Lung (tissue), 12 donors: ENCODE results near the gene TMEM8B. TPM values are rescaled to one million over a fixed set of nuclear protein-coding genes. Genes with fewer than 3 reads are reported as not detected.
A peak's percentile ranks its signal among the peaks of the same experiment; 100 is the strongest.
"Not testable (repeated sequence)": the region's sequence is repeated elsewhere in the genome, so short reads cannot be mapped to it uniquely, and the experiment has no call there.

ENCODE experiments used
- ATAC-seq: fragments of 200-7000 bp; cut with Tn5 transposase; one replicate; pipeline ENCODE4 v1.9.1; 2020; ENCODE audit warnings: moderate number of reproducible peaks; ENCODE audit not compliant: insufficient read depth, low FRiP score
- DNase-seq, 3 donors: peaks; one replicate each; pipeline ENCODE4 v3.0.0-alpha.2; 2013 to 2017
- H3K27ac ChIP-seq, 2 donors: one replicate each; pipeline ENCODE4 v1.5.1; 2013; ENCODE audit warnings: mild to moderate bottlenecking in 2 of 2, moderate library complexity in 2 of 2, control low read depth in 1 of 2, inconsistent platforms in 1 of 2, low read depth in 1 of 2, low read length in 1 of 2
- H3K27me3 ChIP-seq, 3 donors: one replicate each; pipeline ENCODE4 v1.5.1; 2013; ENCODE audit warnings: low read length in 2 of 3; ENCODE audit not compliant: control insufficient read depth in 3 of 3, insufficient read depth in 3 of 3
- H3K36me3 ChIP-seq, 4 donors: one replicate each; pipeline ENCODE4 v1.5.1; 2013; ENCODE audit warnings: low read length in 4 of 4, mild to moderate bottlenecking in 1 of 4, moderate library complexity in 1 of 4; ENCODE audit not compliant: control insufficient read depth in 4 of 4, insufficient read depth in 4 of 4
- H3K4me1 ChIP-seq, 5 donors: one replicate each; pipeline ENCODE4 v1.5.1; 2013; ENCODE audit warnings: low read length in 5 of 5, mild to moderate bottlenecking in 2 of 5, moderate library complexity in 1 of 5; ENCODE audit not compliant: control insufficient read depth in 5 of 5, insufficient read depth in 5 of 5
- H3K4me3 ChIP-seq: one replicate; pipeline ENCODE4 v1.5.1; 2013; ENCODE audit warnings: mild to moderate bottlenecking, control low read depth, moderate library complexity
- H3K9ac ChIP-seq, 2 donors: one replicate each; pipeline ENCODE4 v1.5.1; 2013; ENCODE audit warnings: low read length in 2 of 2, control low read depth in 1 of 2; ENCODE audit not compliant: insufficient read depth in 1 of 2
- H3K9me3 ChIP-seq, 4 donors: one replicate each; pipeline ENCODE4 v1.5.1; 2013; ENCODE audit warnings: low read length in 3 of 4, mild to moderate bottlenecking in 1 of 4, moderate library complexity in 1 of 4; ENCODE audit not compliant: control insufficient read depth in 4 of 4, insufficient read depth in 3 of 4
- WGBS, 2 donors: extraction: QIAGEN DNeasy Blood & Tissue Kit; methylation state at CpG; one replicate each; pipeline ENCODE4 v1.1.7; 2013; 5-methylcytosine and 5-hydroxymethylcytosine counted together
- polyA plus RNA-seq, 2 donors: library from polyadenylated mRNA; stranded (reverse); fragments of 200-250 nt; gene quantifications; one replicate each; pipeline ENCODE4 v1.2.1, GENCODE V29; 2013
- total RNA-seq, 2 donors: library from RNA; depleted of rRNA in 1 of 2; stranded (reverse); fragments of >200 nt in 1 of 2; gene quantifications; one replicate each; pipeline ENCODE4 v1.2.1, GENCODE V29; 2014 to 2021
- TF ChIP-seq, protein P1 (sequence below): IDR thresholded peaks from 2 replicates; pipeline ENCODE4 v1.5.1; 2012; ENCODE audit warnings: mild to moderate bottlenecking; ENCODE audit errors: control extremely low read depth, extremely low read depth
- donor health status: control.
- donor health status: control.
- donor health status: Bipolar disorder and iron deficiency.
- donor health status: healthy.
- donor health status: DM: yes; HTN: yes; CAD: no.

TMEM8B gene
- total and polyA plus RNA-seq, 4 donors = 6.3 to 13.1 (median 9.1) TPM

DNA sequence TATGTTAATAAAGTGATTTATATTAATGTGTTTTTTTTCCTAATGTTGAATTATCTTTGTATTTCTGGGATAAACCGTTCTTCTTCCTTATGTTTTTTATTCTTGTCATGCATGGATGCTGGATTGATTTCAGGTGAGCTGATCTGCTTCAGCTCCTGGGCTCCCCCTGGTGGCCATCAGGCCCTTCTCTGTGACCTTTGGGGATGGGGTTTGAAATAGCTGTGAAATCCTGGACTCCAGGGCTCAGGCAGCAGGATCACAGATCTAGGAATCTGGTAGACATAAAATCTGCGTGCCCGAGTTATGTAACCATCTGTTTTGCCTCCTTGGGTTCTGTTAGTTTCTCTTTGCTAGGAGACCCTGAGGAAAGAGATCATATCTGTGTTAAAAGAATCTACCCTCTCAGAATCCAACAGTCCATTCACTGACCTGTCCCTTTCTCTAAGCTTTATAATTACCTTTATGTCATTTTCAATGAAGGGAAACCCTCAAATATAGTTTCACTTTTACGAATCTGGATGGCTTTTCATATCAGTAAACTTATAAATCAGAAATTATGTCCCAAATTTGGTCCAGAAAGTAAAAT lies 53.3 kb downstream of the TMEM8B start:
- DNase-seq = peak; percentile 79 to 84 (median 80)
- no peak overlapping the region for H3K4me3 ChIP-seq
- no peaks in the 10 kb centered on the region for H3K27me3 ChIP-seq
- H3K9me3 ChIP-seq = peaks cover 0 to 4% (median 0%) of the 10 kb centered on the region in 4 donors
- TF ChIP-seq, protein P1, sequence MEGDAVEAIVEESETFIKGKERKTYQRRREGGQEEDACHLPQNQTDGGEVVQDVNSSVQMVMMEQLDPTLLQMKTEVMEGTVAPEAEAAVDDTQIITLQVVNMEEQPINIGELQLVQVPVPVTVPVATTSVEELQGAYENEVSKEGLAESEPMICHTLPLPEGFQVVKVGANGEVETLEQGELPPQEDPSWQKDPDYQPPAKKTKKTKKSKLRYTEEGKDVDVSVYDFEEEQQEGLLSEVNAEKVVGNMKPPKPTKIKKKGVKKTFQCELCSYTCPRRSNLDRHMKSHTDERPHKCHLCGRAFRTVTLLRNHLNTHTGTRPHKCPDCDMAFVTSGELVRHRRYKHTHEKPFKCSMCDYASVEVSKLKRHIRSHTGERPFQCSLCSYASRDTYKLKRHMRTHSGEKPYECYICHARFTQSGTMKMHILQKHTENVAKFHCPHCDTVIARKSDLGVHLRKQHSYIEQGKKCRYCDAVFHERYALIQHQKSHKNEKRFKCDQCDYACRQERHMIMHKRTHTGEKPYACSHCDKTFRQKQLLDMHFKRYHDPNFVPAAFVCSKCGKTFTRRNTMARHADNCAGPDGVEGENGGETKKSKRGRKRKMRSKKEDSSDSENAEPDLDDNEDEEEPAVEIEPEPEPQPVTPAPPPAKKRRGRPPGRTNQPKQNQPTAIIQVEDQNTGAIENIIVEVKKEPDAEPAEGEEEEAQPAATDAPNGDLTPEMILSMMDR = peak; percentile 90
- H3K4me1 ChIP-seq = no peaks in the 10 kb centered on the region
- H3K9ac ChIP-seq = peak overlapping the region in 1 of 2 donors; percentile 23
- no peaks in the 10 kb centered on the region for H3K36me3 ChIP-seq
- H3K27ac ChIP-seq = no peak overlapping the region
- WGBS, 2 donors = 2 to 4% methylated on average over 4 of the region's 4 CpGs
- no peak for ATAC-seq

DNA sequence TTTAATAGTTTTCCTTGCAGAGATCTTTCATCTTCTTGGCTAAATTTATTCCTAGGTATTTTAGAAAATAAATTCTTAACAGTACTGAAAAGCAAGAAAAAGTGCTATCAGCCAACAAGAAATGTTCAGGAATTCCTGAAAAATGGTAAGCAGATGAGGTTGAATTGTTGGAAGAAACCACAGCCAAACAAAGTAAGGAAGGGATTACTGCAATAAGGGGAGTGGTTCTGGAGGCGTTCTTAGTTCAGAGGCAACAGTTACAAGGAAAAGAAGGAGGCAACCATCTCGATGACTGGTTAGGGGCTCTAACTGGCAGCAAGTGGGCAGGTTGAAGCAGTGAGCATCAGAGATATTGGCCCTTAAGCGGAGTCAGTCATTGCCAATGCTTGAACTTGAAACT lies 54.0 kb downstream of the TMEM8B start:
- DNase-seq = no peak
- H3K9me3 ChIP-seq = no peaks in the 10 kb centered on the region
- H3K27me3 ChIP-seq = no peaks in the 10 kb centered on the region
- WGBS, 2 donors = 52 to 61% methylated on average over 3 of the region's 3 CpGs
- no peaks in the 10 kb centered on the region for H3K36me3 ChIP-seq
- no peak overlapping the region for H3K9ac ChIP-seq
- no peak overlapping the region for H3K4me3 ChIP-seq
- H3K27ac ChIP-seq = no peak overlapping the region
- no peak for ATAC-seq
- TF ChIP-seq, protein P1 = no peak
- no peaks in the 10 kb centered on the region for H3K4me1 ChIP-seq

DNA sequence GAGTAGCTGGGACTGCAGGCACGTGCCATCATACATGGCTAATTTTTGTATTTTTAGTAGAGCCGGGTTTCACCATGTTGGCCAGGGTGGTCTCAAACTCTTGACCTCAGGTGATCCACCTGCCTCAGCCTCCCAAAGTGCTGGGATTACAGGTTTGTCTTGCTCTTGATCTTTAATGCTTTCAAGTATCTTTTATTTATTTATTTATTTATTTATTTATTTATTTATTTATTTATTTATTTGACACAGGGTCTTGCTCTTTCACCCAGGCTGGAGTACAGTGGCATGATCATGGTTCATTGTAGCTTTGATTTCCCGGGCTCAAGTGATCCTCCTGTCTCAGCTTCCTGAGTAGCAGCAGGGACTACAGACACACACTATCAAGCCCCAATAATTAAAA lies 55.9 kb downstream of the TMEM8B start:
- H3K4me1 ChIP-seq, H3K9me3 ChIP-seq, H3K27me3 ChIP-seq, H3K27ac ChIP-seq, DNase-seq, H3K36me3 ChIP-seq, ATAC-seq, H3K9ac ChIP-seq, H3K4me3 ChIP-seq: not testable (repeated sequence)
- WGBS, 2 donors = 86 to 93% methylated on average over 3 of the region's 3 CpGs

DNA sequence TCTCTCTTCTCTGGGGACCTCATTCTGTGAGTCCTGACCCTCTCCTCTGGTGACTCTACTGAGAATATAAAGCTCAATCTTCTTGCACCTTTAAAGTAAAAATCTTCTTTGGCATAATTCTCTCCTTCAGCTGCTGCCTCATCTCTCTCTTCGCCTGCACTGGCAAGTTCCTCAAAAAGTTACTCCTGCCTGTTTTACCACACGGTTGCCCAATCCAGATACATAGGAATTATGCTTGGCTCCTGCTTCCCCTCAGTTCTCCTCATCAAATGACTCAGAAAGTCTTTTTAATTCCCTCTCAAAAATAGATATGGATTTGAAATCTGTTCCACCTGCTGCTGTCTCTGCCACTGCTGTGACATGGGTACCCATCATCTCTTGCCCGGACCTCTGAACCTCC lies 62.6 kb downstream of the TMEM8B start:
- Histone ChIP-seq H3K9me3 (no peaks in the 10 kb centered on the region), H3K27ac (no peak overlapping the region), H3K27me3 (peaks cover 0 to 4% (median 0%) of the 10 kb centered on the region in 3 donors), H3K36me3 (no peaks in the 10 kb centered on the region), H3K4me1 (no peaks in the 10 kb centered on the region), H3K9ac (no peak overlapping the region), H3K4me3 (no peak overlapping the region)
- DNase-seq (no peak), ATAC-seq (no peak)
- TF ChIP-seq, protein P1 = no peak
- WGBS, 2 donors = 57 to 75% methylated on average over 3 of the region's 3 CpGs
